Mesenchymal stem cell (in vitro differentiated cells and primary cell): ENCODE measurements around the gene ACOT7.
A peak's percentile ranks its signal among the peaks of the same experiment; 100 is the strongest.

Experiments
- DNase-seq: peaks from one replicate; pipeline ENCODE4 v3.0.0-alpha.2; 2013
- H2AFZ ChIP-seq: one replicate; pipeline ENCODE4 v1.6.1; 2013; ENCODE audit warnings: low read depth, mild to moderate bottlenecking, control low read depth, inconsistent platforms, low read length, moderate library complexity
- H2AK5ac ChIP-seq: 2 replicates; pipeline ENCODE4 v1.6.1; 2013; ENCODE audit warnings: low read length, moderate library complexity, mild to moderate bottlenecking, inconsistent platforms; ENCODE audit not compliant: severe bottlenecking
- H2BK120ac ChIP-seq: one replicate; pipeline ENCODE4 v1.6.1; 2013; ENCODE audit warnings: low read depth, mild to moderate bottlenecking, inconsistent platforms, low read length, moderate library complexity
- H2BK12ac ChIP-seq, 2 experiments: one replicate each; pipeline ENCODE4 v1.6.1; 2013; ENCODE audit warnings: inconsistent platforms in 2 of 2, low read length in 2 of 2, mild to moderate bottlenecking in 2 of 2, moderate library complexity in 2 of 2, control low read depth in 1 of 2
- H2BK15ac ChIP-seq: one replicate; pipeline ENCODE4 v1.6.1; 2013; ENCODE audit warnings: mild to moderate bottlenecking, low read depth, inconsistent platforms; ENCODE audit not compliant: poor library complexity, severe bottlenecking
- H2BK5ac ChIP-seq: 2 replicates; pipeline ENCODE4 v1.6.1; 2013; ENCODE audit warnings: low read depth, mild to moderate bottlenecking, low read length, control low read depth, inconsistent platforms; ENCODE audit not compliant: poor library complexity, severe bottlenecking
- H3K14ac ChIP-seq, 2 experiments: one replicate each; pipeline ENCODE4 v1.6.1; 2013; ENCODE audit warnings: inconsistent platforms in 2 of 2, low read length in 2 of 2, control low read depth in 1 of 2, mild to moderate bottlenecking in 1 of 2, moderate library complexity in 1 of 2
- H3K18ac ChIP-seq, 2 experiments: one replicate each; pipeline ENCODE4 v1.6.1; 2013; ENCODE audit warnings: inconsistent platforms in 2 of 2, low read length in 2 of 2, control low read depth in 1 of 2, low read depth in 1 of 2, mild to moderate bottlenecking in 1 of 2
- H3K23ac ChIP-seq, 2 experiments: one replicate each; pipeline ENCODE4 v1.6.1; 2013; ENCODE audit warnings: inconsistent platforms in 2 of 2, low read length in 2 of 2, mild to moderate bottlenecking in 2 of 2, moderate library complexity in 2 of 2, control low read depth in 1 of 2
- H3K27ac ChIP-seq: 2 replicates; pipeline ENCODE4 v1.5.1; 2013; ENCODE audit warnings: mild to moderate bottlenecking, moderate library complexity, low read length, control low read depth, inconsistent platforms; ENCODE audit not compliant: poor library complexity, severe bottlenecking
- H3K27me3 ChIP-seq, 2 experiments: 2 replicates each; pipeline versions ENCODE4 v1.6.1 to v1.7.0; 2013; ENCODE audit warnings: low read length in 2 of 2, mild to moderate bottlenecking in 2 of 2, moderate library complexity in 2 of 2, control low read depth in 1 of 2, inconsistent platforms in 1 of 2; ENCODE audit not compliant: control insufficient read depth in 1 of 2, insufficient read depth in 1 of 2
- H3K36me3 ChIP-seq, 2 experiments: 2 replicates each; pipeline versions ENCODE4 v1.6.1 to v1.7.0; 2013; ENCODE audit warnings: low read length in 2 of 2, control low read depth in 1 of 2, inconsistent platforms in 1 of 2, low read depth in 1 of 2, mild to moderate bottlenecking in 1 of 2; ENCODE audit not compliant: insufficient read depth in 2 of 2, control insufficient read depth in 1 of 2
- H3K4ac ChIP-seq, 2 experiments: one replicate each; pipeline ENCODE4 v1.6.1; 2013; ENCODE audit warnings: inconsistent platforms in 2 of 2, low read length in 2 of 2, mild to moderate bottlenecking in 2 of 2, moderate library complexity in 2 of 2, control low read depth in 1 of 2, low read depth in 1 of 2
- H3K4me1 ChIP-seq: 2 replicates; pipeline ENCODE4 v1.6.1; 2013; ENCODE audit warnings: low read depth, low read length, control low read depth; ENCODE audit not compliant: control insufficient read depth, insufficient read depth
- H3K4me2 ChIP-seq: 2 replicates; pipeline ENCODE4 v1.6.1; 2013; ENCODE audit warnings: low read length, mild to moderate bottlenecking, inconsistent platforms; ENCODE audit not compliant: poor library complexity, severe bottlenecking
- H3K4me3 ChIP-seq, 2 experiments: 2 replicates each; pipeline versions ENCODE4 v1.5.1 to v1.7.0; 2013; ENCODE audit warnings: low read length in 2 of 2, mild to moderate bottlenecking in 2 of 2, control low read depth in 1 of 2, low read depth in 1 of 2; ENCODE audit not compliant: insufficient read depth in 1 of 2
- H3K79me1 ChIP-seq: replicated peaks from 2 replicates; pipeline ENCODE4 v1.6.1; 2013; ENCODE audit warnings: mild to moderate bottlenecking, control low read depth, low read length, inconsistent platforms; ENCODE audit not compliant: poor library complexity, severe bottlenecking
- H3K9ac ChIP-seq: 2 replicates; pipeline ENCODE4 v1.7.0; 2013; ENCODE audit warnings: mild to moderate bottlenecking, low read length, moderate library complexity
- H3K9me3 ChIP-seq: 2 replicates; pipeline ENCODE4 v1.7.0; 2013; ENCODE audit warnings: mild to moderate bottlenecking, low read length; ENCODE audit not compliant: control insufficient read depth
- H4K8ac ChIP-seq: one replicate; pipeline ENCODE4 v1.6.1; 2013; ENCODE audit warnings: inconsistent platforms, mild to moderate bottlenecking, low read length, moderate library complexity
- H4K91ac ChIP-seq: one replicate; pipeline ENCODE4 v1.6.1; 2013; ENCODE audit warnings: mild to moderate bottlenecking, low read length, inconsistent platforms
- WGBS: methylation state at CpG from one replicate; pipeline ENCODE4 v1.1.7; 2013; ENCODE audit warnings: mixed read lengths; 5-methylcytosine and 5-hydroxymethylcytosine counted together

Gene ACOT7

DNA sequence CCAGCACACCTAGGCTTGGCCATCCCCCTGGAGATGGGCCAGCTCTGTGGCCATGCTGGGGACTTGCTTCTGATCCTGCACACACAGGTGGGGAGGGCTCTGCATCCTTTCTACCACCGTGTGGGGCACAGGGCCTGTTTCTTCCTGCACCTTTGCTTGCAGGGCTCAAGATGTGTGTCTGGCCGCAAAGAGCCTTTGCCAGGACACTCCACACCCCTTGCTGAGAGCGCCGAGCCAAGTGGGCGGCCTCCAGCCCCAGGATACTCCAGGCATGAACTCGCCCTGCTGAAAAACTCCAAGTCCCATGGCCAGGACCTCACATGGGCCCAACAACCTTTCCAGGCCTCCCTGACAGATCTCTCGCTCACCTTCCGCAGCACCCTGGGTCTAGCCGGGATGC lies 121.1 kb downstream of the ACOT7 start:
- no peak overlapping the region for H3K4ac ChIP-seq
- H3K9me3 ChIP-seq = no peaks in the 10 kb centered on the region
- H2BK12ac ChIP-seq = no peak overlapping the region
- H3K79me1 ChIP-seq = no peaks in the 10 kb centered on the region
- H3K14ac ChIP-seq = no peak overlapping the region
- DNase-seq = no peak
- no peak overlapping the region for H2BK5ac ChIP-seq
- WGBS = 91% methylated on average over 9 of the region's 9 CpGs
- H2AK5ac ChIP-seq = no peak overlapping the region
- H3K27me3 ChIP-seq = no peaks in the 10 kb centered on the region
- H3K27ac ChIP-seq = no peak overlapping the region
- H3K4me3 ChIP-seq = no peak overlapping the region
- no peak overlapping the region for H2BK120ac ChIP-seq
- peaks cover 0 to 20% of the 10 kb centered on the region in 2 experiments for H3K36me3 ChIP-seq
- no peak overlapping the region for H2AFZ ChIP-seq
- H4K91ac ChIP-seq = peak overlapping the region; percentile 8
- H4K8ac ChIP-seq = no peak overlapping the region
- no peak overlapping the region for H3K23ac ChIP-seq
- H3K4me1 ChIP-seq = peaks cover 80% of the 10 kb centered on the region
- no peak overlapping the region for H3K4me2 ChIP-seq
- H2BK15ac ChIP-seq = no peak overlapping the region
- no peak overlapping the region for H3K9ac ChIP-seq
- no peak overlapping the region for H3K18ac ChIP-seq

DNA sequence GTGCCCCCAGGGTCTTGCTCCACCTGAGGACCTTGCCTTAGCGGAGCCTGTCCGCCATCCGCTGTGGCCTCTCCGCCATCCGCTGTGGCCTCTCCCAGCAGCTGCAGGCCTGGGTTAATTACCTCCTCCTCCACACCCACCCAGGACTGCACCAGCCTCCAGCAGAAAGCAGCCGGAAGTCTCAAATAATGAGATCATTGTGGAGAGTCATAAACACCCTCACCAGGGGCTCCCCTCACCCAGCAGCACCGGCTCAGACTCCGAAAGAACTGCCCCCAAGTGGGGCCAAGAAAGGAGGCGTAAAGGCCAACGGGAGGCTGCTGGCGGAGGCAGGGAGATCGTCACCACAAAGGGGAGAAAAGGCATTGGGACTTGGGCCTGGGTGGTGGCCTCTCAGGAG lies 122.0 kb downstream of the ACOT7 start:
- Histone ChIP-seq H3K23ac (peak overlapping the region in 1 of 2 experiments; percentile 57), H2BK120ac (no peak overlapping the region), H3K27ac (no peak overlapping the region), H2AK5ac (peak overlapping the region; percentile 77), H4K8ac (no peak overlapping the region), H3K18ac (peak overlapping the region in 1 of 2 experiments; percentile 52), H3K14ac (no peak overlapping the region), H3K9ac (no peak overlapping the region), H3K79me1 (no peaks in the 10 kb centered on the region), H2AFZ (no peak overlapping the region), H3K36me3 (peaks cover 0 to 15% of the 10 kb centered on the region in 2 experiments), H2BK5ac (no peak overlapping the region), H3K4ac (peak overlapping the region in 1 of 2 experiments; percentile 5), H2BK15ac (no peak overlapping the region), H3K4me2 (peak overlapping the region; percentile 20), H3K27me3 (no peaks in the 10 kb centered on the region), H4K91ac (no peak overlapping the region), H3K4me3 (no peak overlapping the region), H3K4me1 (peaks cover 84% of the 10 kb centered on the region), H3K9me3 (no peaks in the 10 kb centered on the region), H2BK12ac (peak overlapping the region in 1 of 2 experiments; percentile 59)
- 50% methylated on average over 11 of the region's 12 CpGs for WGBS
- DNase-seq = peak; percentile 25

DNA sequence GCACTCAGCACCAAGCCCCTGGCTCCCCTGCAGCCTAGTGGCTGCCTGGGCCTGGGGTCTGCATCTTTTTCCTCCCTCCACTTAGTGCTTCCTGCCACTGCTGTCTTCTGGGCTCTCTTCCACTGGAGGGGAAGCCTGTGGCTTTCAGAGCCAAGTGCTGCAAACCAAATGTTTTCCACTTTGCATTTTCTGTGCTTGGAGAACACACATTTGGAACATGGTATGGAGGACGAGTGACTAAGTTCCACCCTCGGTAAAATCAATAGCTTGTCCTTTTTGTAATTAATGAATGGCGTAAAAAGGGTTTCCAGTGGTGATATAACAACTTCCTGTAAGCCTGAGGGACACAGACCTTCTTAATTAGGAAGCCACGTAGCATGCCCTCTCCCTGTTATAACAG lies 122.6 kb downstream of the ACOT7 start:
- no peak overlapping the region for H2AFZ ChIP-seq
- H3K18ac ChIP-seq = peak overlapping the region in 1 of 2 experiments; percentile 31
- no peak overlapping the region for H2AK5ac ChIP-seq
- H3K27me3 ChIP-seq = no peaks in the 10 kb centered on the region
- H3K23ac ChIP-seq = no peak overlapping the region
- H3K36me3 ChIP-seq = peaks cover 0 to 15% of the 10 kb centered on the region in 2 experiments
- H3K4me3 ChIP-seq = no peak overlapping the region
- no peak for DNase-seq
- no peak overlapping the region for H2BK12ac ChIP-seq
- 69% methylated on average over 4 of the region's 4 CpGs for WGBS
- H3K27ac ChIP-seq = no peak overlapping the region
- no peaks in the 10 kb centered on the region for H3K9me3 ChIP-seq
- no peak overlapping the region for H3K4ac ChIP-seq
- peak overlapping the region; percentile 8 for H3K4me2 ChIP-seq
- H3K9ac ChIP-seq = no peak overlapping the region
- H3K14ac ChIP-seq = peak overlapping the region in 1 of 2 experiments; percentile 26
- no peak overlapping the region for H2BK5ac ChIP-seq
- no peak overlapping the region for H2BK120ac ChIP-seq
- H4K91ac ChIP-seq = no peak overlapping the region
- no peak overlapping the region for H4K8ac ChIP-seq
- H3K79me1 ChIP-seq = no peaks in the 10 kb centered on the region
- peaks cover 79% of the 10 kb centered on the region for H3K4me1 ChIP-seq
- H2BK15ac ChIP-seq = no peak overlapping the region

DNA sequence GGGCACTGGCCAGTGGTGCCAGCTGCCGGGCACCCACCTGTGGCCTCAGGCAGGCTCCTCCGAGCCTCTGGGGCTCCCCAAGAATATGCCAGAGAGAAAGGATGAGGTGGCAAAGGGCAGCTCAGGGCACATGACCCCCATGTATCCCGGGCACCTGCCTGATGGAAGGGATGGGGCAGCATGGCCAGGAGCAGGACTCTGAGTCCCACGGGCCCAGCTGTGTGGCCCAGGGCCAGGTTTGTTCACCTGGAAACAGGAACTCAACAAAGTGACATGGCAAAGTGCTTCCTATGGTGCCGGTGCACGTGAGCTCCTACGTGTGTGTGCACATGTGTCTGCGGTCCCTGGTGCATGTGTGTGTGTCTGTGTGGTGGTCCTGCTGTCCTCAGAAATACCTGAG lies 123.2 kb downstream of the ACOT7 start:
- WGBS = 94% methylated on average over 8 of the region's 8 CpGs
- no peak overlapping the region for H3K27ac ChIP-seq
- H3K4me2 ChIP-seq = no peak overlapping the region
- H3K23ac ChIP-seq = no peak overlapping the region
- peak overlapping the region in 1 of 2 experiments; percentile 31 for H3K18ac ChIP-seq
- no peak overlapping the region for H3K9ac ChIP-seq
- no peak overlapping the region for H2BK5ac ChIP-seq
- H3K4me1 ChIP-seq = peaks cover 75% of the 10 kb centered on the region
- H2BK15ac ChIP-seq = no peak overlapping the region
- no peaks in the 10 kb centered on the region for H3K27me3 ChIP-seq
- H3K36me3 ChIP-seq = peaks cover 0 to 15% of the 10 kb centered on the region in 2 experiments
- H3K14ac ChIP-seq = peak overlapping the region in 1 of 2 experiments; percentile 93
- H3K4me3 ChIP-seq = no peak overlapping the region
- no peak overlapping the region for H4K8ac ChIP-seq
- H2BK120ac ChIP-seq = no peak overlapping the region
- H4K91ac ChIP-seq = peak overlapping the region; percentile 30
- no peak for DNase-seq
- no peak overlapping the region for H3K4ac ChIP-seq
- H3K79me1 ChIP-seq = no peaks in the 10 kb centered on the region
- H3K9me3 ChIP-seq = no peaks in the 10 kb centered on the region
- peak overlapping the region in 1 of 2 experiments; percentile 4 for H2BK12ac ChIP-seq
- H2AK5ac ChIP-seq = peak overlapping the region; percentile 16
- no peak overlapping the region for H2AFZ ChIP-seq
